ENCODE measurements around the gene PLA2R1.

The PLA2R1 gene

GRCh38 chr2:159891917-159892730 lies 170.3 kb downstream of the PLA2R1 start:
- DNase-seq: no peak

- DNase-seq: no peak
Measured at GRCh38 chr2:159891267-159891588, 171.2 kb downstream of the PLA2R1 start.

DNA sequence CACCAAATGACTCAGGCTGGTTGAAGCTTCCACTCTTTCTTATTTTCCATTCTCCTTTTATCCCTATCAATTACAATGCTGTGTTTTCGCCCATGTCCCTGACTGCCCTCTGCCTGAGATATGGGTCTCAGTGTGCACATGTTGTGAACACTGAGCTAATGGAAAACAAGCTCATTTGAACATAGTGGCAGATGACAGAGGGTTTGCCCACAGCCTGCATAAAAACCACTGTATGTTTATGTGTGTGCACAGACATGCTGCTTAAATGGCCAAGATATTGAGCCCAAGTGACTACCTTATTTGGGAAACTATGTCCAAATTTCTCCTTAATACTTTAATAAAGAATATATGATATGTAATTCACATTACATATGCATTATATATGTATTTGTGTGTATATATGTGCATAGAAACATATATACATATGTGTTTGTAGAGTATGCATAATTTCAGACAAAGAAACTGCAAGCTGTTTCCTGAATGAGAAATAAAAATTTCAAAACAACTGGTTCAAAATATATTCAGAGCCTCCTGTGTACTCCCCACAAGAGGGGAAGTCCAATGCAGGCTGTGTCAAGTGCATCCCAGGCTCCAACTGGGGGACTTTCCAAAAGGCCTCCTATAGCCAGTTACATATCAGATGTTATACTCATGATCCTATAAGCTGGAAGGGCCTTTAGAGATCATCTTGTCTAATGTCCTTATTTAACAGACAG lies 171.7 kb downstream of the PLA2R1 start:
- no peak for DNase-seq

DNA sequence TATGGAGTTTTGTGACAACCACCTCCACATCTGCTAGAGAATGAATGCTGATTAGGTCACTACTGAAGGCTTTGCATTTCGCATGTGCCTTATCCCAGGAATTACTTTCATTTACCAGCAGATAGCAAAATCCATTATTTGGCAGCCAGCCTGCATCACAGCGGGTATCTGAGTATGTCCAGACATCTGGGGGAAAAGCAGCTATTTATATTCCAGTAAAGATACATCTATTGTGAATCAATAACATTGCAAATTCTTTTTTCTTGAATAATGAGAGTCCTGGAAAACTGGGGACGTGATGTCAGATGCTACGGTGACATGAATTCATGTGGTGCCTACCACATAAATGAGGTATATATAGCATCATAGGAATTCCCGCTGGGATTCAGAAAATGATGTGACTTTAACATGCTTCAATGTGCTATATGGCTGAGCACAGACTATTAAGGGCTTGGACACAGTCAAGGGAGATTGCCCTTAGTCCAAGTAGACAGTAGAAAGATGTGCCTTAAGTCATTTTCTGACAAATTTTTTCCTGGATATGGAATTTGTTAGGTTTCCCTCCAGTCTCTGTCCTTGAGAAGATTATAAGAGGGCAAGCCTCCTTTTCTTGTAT lies 180.2 kb downstream of the PLA2R1 start:
- DNase-seq: no peak
